GM23248 (cell line): ENCODE measurements around the gene SAG. TPM values are rescaled to one million over a fixed set of nuclear protein-coding genes. Genes with fewer than 3 reads are reported as not detected.

Source experiments
- DNase-seq: peaks from one replicate; pipeline ENCODE4 v3.0.0-alpha.2; 2015
- H2AFZ ChIP-seq: fragments of 200-600 bp; sonication (generic); 2 replicates; pipeline ENCODE4 v1.6.1; 2016; ENCODE audit warnings: antibody characterized with exemption
- H3F3A ChIP-seq: fragments of 200-600 bp; sonication (generic); 2 replicates; pipeline ENCODE4 v1.6.1; 2016; ENCODE audit warnings: mild to moderate bottlenecking, antibody characterized with exemption, mixed run types; ENCODE audit not compliant: insufficient read depth
- H3K27ac ChIP-seq: fragments of 200-600 bp; sonication (generic); 2 replicates; pipeline ENCODE4 v1.5.1; 2016; ENCODE audit warnings: mild to moderate bottlenecking
- H3K27me3 ChIP-seq: fragments of 200-600 bp; sonication (generic); replicated peaks from 2 replicates; pipeline ENCODE4 v1.6.1; 2016; ENCODE audit warnings: mild to moderate bottlenecking; ENCODE audit not compliant: insufficient read depth
- H3K36me3 ChIP-seq: fragments of 200-600 bp; sonication (generic); 2 replicates; pipeline ENCODE4 v1.6.1; 2016; ENCODE audit warnings: low read depth, mild to moderate bottlenecking
- H3K4me1 ChIP-seq: fragments of 200-600 bp; sonication (generic); 2 replicates; pipeline ENCODE4 v1.6.1; 2016; ENCODE audit warnings: mild to moderate bottlenecking; ENCODE audit not compliant: insufficient read depth
- H3K4me2 ChIP-seq: fragments of 200-600 bp; sonication (generic); one replicate; pipeline ENCODE4 v1.6.1; 2016; ENCODE audit warnings: mild to moderate bottlenecking; ENCODE audit not compliant: unreplicated experiment
- H3K4me3 ChIP-seq: fragments of 200-600 bp; sonication (generic); 2 replicates; pipeline ENCODE4 v1.5.1; 2016; ENCODE audit warnings: mild to moderate bottlenecking
- H3K79me2 ChIP-seq: fragments of 200-600 bp; sonication (generic); 2 replicates; pipeline ENCODE4 v1.6.1; 2016; ENCODE audit warnings: mild to moderate bottlenecking; ENCODE audit not compliant: insufficient read depth
- H3K9ac ChIP-seq: fragments of 200-600 bp; sonication (generic); 2 replicates; pipeline ENCODE4 v1.6.1; 2016; ENCODE audit warnings: mild to moderate bottlenecking
- H3K9me2 ChIP-seq: fragments of 200-600 bp; sonication (generic); 2 replicates; pipeline ENCODE4 v1.6.1; 2016; ENCODE audit warnings: mixed run types, mild to moderate bottlenecking, moderate library complexity; ENCODE audit not compliant: insufficient read depth
- H3K9me3 ChIP-seq: fragments of 200-600 bp; sonication (generic); one replicate; pipeline ENCODE4 v1.6.1; 2017; ENCODE audit warnings: low read depth
- H4K20me1 ChIP-seq: fragments of 200-600 bp; sonication (generic); 2 replicates; pipeline ENCODE4 v1.6.0; 2016; ENCODE audit not compliant: insufficient read depth
- EZH2 ChIP-seq: fragments of 200-600 bp; sonication (generic); IDR thresholded peaks from 2 replicates; pipeline ENCODE4 v1.6.1; 2018; ENCODE audit warnings: antibody characterized with exemption, mild to moderate bottlenecking; ENCODE audit not compliant: insufficient read depth, poor library complexity, severe bottlenecking
- EZH2phosphoT487 ChIP-seq: fragments of 200-600 bp; sonication (generic); IDR thresholded peaks from 2 replicates; pipeline ENCODE4 v1.6.1; 2018; ENCODE audit warnings: antibody characterized with exemption, moderate library complexity, mild to moderate bottlenecking, low read depth; ENCODE audit not compliant: insufficient read depth
- WGBS, 2 experiments: methylation state at CpG; one replicate each; pipeline ENCODE4 v1.1.6; 2015 to 2017; ENCODE audit warnings: low lambda C conversion rate in 2 of 2, low coverage in 1 of 2; ENCODE audit errors: missing lambda C conversion rate in 2 of 2; 5-methylcytosine and 5-hydroxymethylcytosine counted together
- in situ Hi-C: fragments of 300-500 bp; cut with MboI; formaldehyde crosslinking; loops from 2 replicates; pipeline ENCODE4 v1.15.0; 2020
- polyA plus RNA-seq: library from polyadenylated mRNA; unstranded; fragments of >200 nt; fragmentation: Nextera tagmentation; extraction: Ambion mirVana; gene quantifications from 2 replicates; pipeline ENCODE4 v1.2.1, GENCODE V29; 2016
- total RNA-seq: library from RNA; depleted of rRNA; stranded (reverse); fragments of >200 nt; shearing (Covaris generic); gene quantifications from 2 replicates; pipeline ENCODE4 v1.2.3, GENCODE V29; 2014

The SAG gene
- total and polyA plus RNA-seq, 2 experiments from 2014 or later = not detected

DNA sequence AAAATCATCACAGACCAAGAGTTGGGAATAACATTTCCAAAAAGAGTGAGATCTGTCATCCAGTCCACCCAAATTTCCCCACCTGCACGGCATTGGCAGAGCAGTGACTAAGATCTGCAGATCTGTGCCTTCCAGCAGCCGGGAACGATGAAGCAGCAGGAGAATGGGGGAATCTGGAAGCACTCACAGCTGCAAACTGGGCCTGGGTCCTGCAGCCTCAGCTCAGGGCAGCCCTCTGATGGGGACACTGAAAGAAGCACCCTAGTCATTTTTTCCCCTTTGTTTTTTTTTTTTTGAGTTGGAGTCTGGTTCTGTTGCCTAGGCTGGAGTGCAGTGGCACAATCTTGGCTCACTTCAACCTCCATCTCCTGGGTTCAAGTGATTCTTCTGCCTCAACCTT lies 4.4 kb upstream of the SAG start:
- DNase-seq = no peak

DNA sequence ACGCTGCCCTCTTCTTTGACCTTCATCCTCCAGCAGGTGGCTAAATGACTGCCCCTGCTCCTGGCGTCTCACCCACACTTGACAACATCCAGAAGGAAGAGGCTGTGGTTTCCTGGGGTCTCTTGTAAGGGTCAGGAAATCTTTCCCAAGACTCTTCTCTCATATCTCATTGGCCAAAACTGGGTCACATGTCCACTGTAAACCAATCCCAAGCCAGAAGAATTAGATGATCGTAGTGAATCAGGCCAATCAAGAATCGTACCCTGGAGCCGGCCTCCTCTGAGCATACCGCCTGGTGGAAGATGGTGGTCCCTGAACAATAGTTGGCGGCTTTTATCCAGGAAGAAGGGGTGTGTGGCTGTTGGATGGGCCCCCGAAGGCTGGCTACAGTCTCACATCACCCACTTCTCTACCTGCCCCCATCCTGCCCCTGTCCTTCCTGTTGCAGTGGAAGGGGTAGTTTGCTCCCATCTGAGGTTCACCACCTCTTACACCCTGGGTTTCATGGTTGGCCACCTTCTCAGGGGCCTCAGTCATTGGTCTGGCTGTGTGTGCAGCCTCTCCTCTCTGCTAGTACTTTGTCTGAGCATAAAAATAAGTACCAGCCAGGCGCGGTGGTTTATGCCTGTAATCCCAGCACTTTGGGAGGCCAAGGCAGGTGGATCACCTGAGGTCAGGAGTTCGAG lies 3.8 kb downstream of the SAG start:
- H4K20me1 ChIP-seq = no peaks in the 10 kb centered on the region
- no peak overlapping the region for H3K9ac ChIP-seq
- no peak overlapping the region for H3K27ac ChIP-seq
- no peaks in the 10 kb centered on the region for H3K9me2 ChIP-seq
- no peak for DNase-seq
- H2AFZ ChIP-seq = no peak overlapping the region
- no peak overlapping the region for H3K4me3 ChIP-seq
- H3K4me1 ChIP-seq = no peaks in the 10 kb centered on the region
- no peak for TF ChIP-seq EZH2
- TF ChIP-seq EZH2phosphoT487 = no peak
- WGBS, 2 experiments = 80% methylated on average over 11 of the region's 11 CpGs
- H3F3A ChIP-seq = no peaks in the 10 kb centered on the region
- no peaks in the 10 kb centered on the region for H3K9me3 ChIP-seq
- peaks cover 4% of the 10 kb centered on the region; the same call in 1 of the 2 replicates for H3K27me3 ChIP-seq
- no peaks in the 10 kb centered on the region for H3K36me3 ChIP-seq
- H3K79me2 ChIP-seq = no peaks in the 10 kb centered on the region
- in situ Hi-C loops = no loop called here
- no peak overlapping the region for H3K4me2 ChIP-seq

More for the DNA sequence above, 4.4 kb upstream of the SAG start:
- Histone ChIP-seq H3K27me3 (no peaks in the 10 kb centered on the region), H4K20me1 (no peaks in the 10 kb centered on the region), H3K27ac (no peak overlapping the region), H3K4me3 (no peak overlapping the region), H2AFZ (no peak overlapping the region), H3K79me2 (no peaks in the 10 kb centered on the region), H3F3A (no peaks in the 10 kb centered on the region), H3K9ac (no peak overlapping the region), H3K4me2 (no peak overlapping the region), H3K36me3 (no peaks in the 10 kb centered on the region), H3K4me1 (no peaks in the 10 kb centered on the region), H3K9me2 (no peaks in the 10 kb centered on the region), H3K9me3 (no peaks in the 10 kb centered on the region)
- in situ Hi-C loops = no loop called here
- WGBS, 2 experiments = 73 to 86% methylated on average over 3 of the region's 3 CpGs
- no peak for TF ChIP-seq EZH2
- TF ChIP-seq EZH2phosphoT487 = no peak

GRCh38 chr2:233312874-233313273 lies 5.3 kb downstream of the SAG start:
- TF ChIP-seq EZH2phosphoT487 (no peak), EZH2 (no peak)
- Histone ChIP-seq H3K27ac (no peak overlapping the region), H3K4me2 (no peak overlapping the region), H4K20me1 (no peaks in the 10 kb centered on the region), H3K36me3 (no peaks in the 10 kb centered on the region), H3K4me3 (no peak overlapping the region), H3K9ac (no peak overlapping the region), H2AFZ (no peak overlapping the region), H3K79me2 (no peaks in the 10 kb centered on the region), H3K9me3 (no peaks in the 10 kb centered on the region), H3F3A (no peaks in the 10 kb centered on the region), H3K4me1 (no peaks in the 10 kb centered on the region), H3K27me3 (peaks cover 8% of the 10 kb centered on the region; the same call in 1 of the 2 replicates), H3K9me2 (no peaks in the 10 kb centered on the region)
- WGBS, 2 experiments = 23 to 26% methylated on average over 8 of the region's 8 CpGs
- in situ Hi-C loops = no loop called here
- DNase-seq = no peak

DNA sequence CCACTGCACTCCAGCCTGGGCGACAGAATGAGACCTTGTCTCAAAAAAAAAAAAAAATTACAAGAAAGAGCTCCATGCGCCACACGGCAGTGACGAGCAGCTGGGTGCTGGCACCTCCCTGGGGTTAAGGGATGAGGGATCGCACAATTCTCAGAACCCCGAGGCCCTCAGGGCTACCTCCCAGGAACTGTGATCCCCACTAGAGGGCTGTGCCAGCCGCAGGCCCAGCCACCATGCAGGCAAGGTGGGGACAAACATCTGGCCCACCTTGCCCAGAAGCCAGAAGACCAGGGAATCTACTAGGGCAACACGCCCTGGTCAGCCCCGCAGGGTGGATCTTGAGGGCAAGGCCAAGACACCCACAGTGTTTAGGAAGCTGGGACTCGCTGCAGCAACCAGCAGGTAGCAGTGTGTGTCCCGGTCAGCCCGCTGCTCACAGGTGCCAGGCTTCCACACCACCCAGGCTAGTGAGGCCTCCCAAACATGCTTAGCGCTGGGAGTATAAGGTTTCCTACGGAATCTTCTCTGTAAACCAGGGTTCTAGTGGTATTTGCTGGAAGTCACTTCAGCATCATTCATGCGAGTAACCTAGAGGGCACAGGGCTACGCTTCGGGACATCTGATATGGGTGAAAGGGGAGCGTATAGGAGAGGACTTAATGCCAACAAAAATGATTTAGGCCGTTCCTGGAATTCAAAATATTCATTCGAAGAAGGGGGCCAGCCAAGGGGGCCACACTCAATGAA lies 6.7 kb downstream of the SAG start:
- WGBS, 2 experiments = 70 to 73% methylated on average over 19 to 20 of the region's 20 CpGs
- no peaks in the 10 kb centered on the region for H3K36me3 ChIP-seq
- no peak overlapping the region for H3K4me2 ChIP-seq
- no peaks in the 10 kb centered on the region for H4K20me1 ChIP-seq
- TF ChIP-seq EZH2phosphoT487 (no peak), EZH2 (no peak)
- no peaks in the 10 kb centered on the region for H3K79me2 ChIP-seq
- H3K27ac ChIP-seq = no peak overlapping the region
- H3K4me1 ChIP-seq = no peaks in the 10 kb centered on the region
- no peaks in the 10 kb centered on the region for H3K9me2 ChIP-seq
- H3K27me3 ChIP-seq = peaks cover 11% of the 10 kb centered on the region; the same call in 1 of the 2 replicates
- no peaks in the 10 kb centered on the region for H3K9me3 ChIP-seq
- H3K9ac ChIP-seq = no peak overlapping the region
- no peak for DNase-seq
- no peaks in the 10 kb centered on the region for H3F3A ChIP-seq
- H3K4me3 ChIP-seq = no peak overlapping the region
- in situ Hi-C loops = no loop called here
- H2AFZ ChIP-seq = no peak overlapping the region
